Activated T-cell treated with anti-CD3 and anti-CD28 coated beads, Interleukin-2, amount 50 U/mL, for 4 hours (primary cell): ENCODE measurements around the gene NOL7. TPM values are rescaled to one million over a fixed set of nuclear protein-coding genes. Genes with fewer than 3 reads are reported as not detected.

Experiments
- ATAC-seq, 2 donors: fragments of 200-7000 bp; cut with Tn5 transposase; one replicate each; pipeline ENCODE4 v1.10.0; 2021
- DNase-seq: peaks from one replicate; pipeline ENCODE4 v3.0.0-alpha.2; 2020
- H3K27me3 Mint-ChIP-seq: one replicate; pipeline ENCODE4 v1.8.0; 2021; ENCODE audit warnings: low read depth, mixed read lengths
- H3K36me3 Mint-ChIP-seq: one replicate; pipeline ENCODE4 v1.8.0; 2022; ENCODE audit warnings: mixed read lengths; ENCODE audit not compliant: insufficient read depth
- H3K4me1 Mint-ChIP-seq: one replicate; pipeline ENCODE4 v1.8.0; 2021; ENCODE audit warnings: low read depth, mixed read lengths
- H3K4me3 Mint-ChIP-seq: one replicate; pipeline ENCODE4 v1.8.0; 2021; ENCODE audit warnings: mild to moderate bottlenecking, moderate library complexity, mixed read lengths
- H3K9me3 Mint-ChIP-seq: one replicate; pipeline ENCODE4 v1.8.0; 2021; ENCODE audit warnings: mixed read lengths
- total RNA-seq, 3 donors: library from RNA; stranded (reverse); gene quantifications; one replicate each; pipeline ENCODE4 v1.2.1, GENCODE V29; 2021

NOL7 gene
- total RNA-seq, 3 donors from 2014 or later: 194 to 213 (median 201) TPM

- DNase-seq: no peak
- Mint-ChIP-seq H3K36me3 (peaks cover 25% of the 10 kb centered on the region), H3K9me3 (peaks cover 5% of the 10 kb centered on the region), H3K4me3 (no peak overlapping the region), H3K27me3 (no peaks in the 10 kb centered on the region), H3K4me1 (peaks cover 2% of the 10 kb centered on the region)
- ATAC-seq: no peak
Observed at GRCh38 chr6:13581700-13582229, 33.4 kb upstream of the NOL7 start.

- DNase-seq (no peak), ATAC-seq (no peak)
- Mint-ChIP-seq H3K4me3 (no peak overlapping the region), H3K4me1 (no peaks in the 10 kb centered on the region), H3K27me3 (no peaks in the 10 kb centered on the region), H3K9me3 (no peaks in the 10 kb centered on the region), H3K36me3 (peaks cover 27% of the 10 kb centered on the region)
Observed at GRCh38 chr6:13586603-13587542, 28.3 kb upstream of the NOL7 start.

- Mint-ChIP-seq H3K9me3 (no peaks in the 10 kb centered on the region), H3K36me3 (peaks cover 29% of the 10 kb centered on the region), H3K4me1 (no peaks in the 10 kb centered on the region), H3K27me3 (no peaks in the 10 kb centered on the region), H3K4me3 (no peak overlapping the region)
- no peak for ATAC-seq
- DNase-seq: no peak
Observed at GRCh38 chr6:13589801-13590200, 25.3 kb upstream of the NOL7 start.

GRCh38 chr6:13590574-13591153, 24.5 kb upstream of the NOL7 start:
- DNase-seq (no peak), ATAC-seq (no peak)
- Mint-ChIP-seq H3K27me3 (no peaks in the 10 kb centered on the region), H3K36me3 (peaks cover 27% of the 10 kb centered on the region), H3K9me3 (no peaks in the 10 kb centered on the region), H3K4me3 (no peak overlapping the region), H3K4me1 (no peaks in the 10 kb centered on the region)

- no peak overlapping the region for H3K4me3 Mint-ChIP-seq
- no peak for ATAC-seq
- DNase-seq: no peak
- peaks cover 29% of the 10 kb centered on the region for H3K36me3 Mint-ChIP-seq
- no peaks in the 10 kb centered on the region for H3K27me3 Mint-ChIP-seq
- no peaks in the 10 kb centered on the region for H3K4me1 Mint-ChIP-seq
- H3K9me3 Mint-ChIP-seq: no peaks in the 10 kb centered on the region
Observed at GRCh38 chr6:13591205-13591921, 23.8 kb upstream of the NOL7 start.

- no peak for DNase-seq
- H3K4me1 Mint-ChIP-seq: no peaks in the 10 kb centered on the region
- no peaks in the 10 kb centered on the region for H3K27me3 Mint-ChIP-seq
- H3K36me3 Mint-ChIP-seq: peaks cover 32% of the 10 kb centered on the region
- H3K9me3 Mint-ChIP-seq: no peaks in the 10 kb centered on the region
- H3K4me3 Mint-ChIP-seq: no peak overlapping the region
- ATAC-seq: no peak
Observed at GRCh38 chr6:13593103-13593502, 22.0 kb upstream of the NOL7 start.

GRCh38 chr6:13593720-13594119, 21.4 kb upstream of the NOL7 start:
- no peaks in the 10 kb centered on the region for H3K4me1 Mint-ChIP-seq
- no peaks in the 10 kb centered on the region for H3K27me3 Mint-ChIP-seq
- ATAC-seq (no peak), DNase-seq (no peak)
- no peaks in the 10 kb centered on the region for H3K9me3 Mint-ChIP-seq
- no peak overlapping the region for H3K4me3 Mint-ChIP-seq
- peaks cover 32% of the 10 kb centered on the region for H3K36me3 Mint-ChIP-seq

GRCh38 chr6:13597073-13597472, 18.1 kb upstream of the NOL7 start:
- H3K4me3 Mint-ChIP-seq: no peak overlapping the region

GRCh38 chr6:13600036-13600435, 15.1 kb upstream of the NOL7 start:
- Mint-ChIP-seq H3K27me3 (no peaks in the 10 kb centered on the region), H3K4me1 (no peaks in the 10 kb centered on the region), H3K4me3 (no peak overlapping the region), H3K9me3 (no peaks in the 10 kb centered on the region), H3K36me3 (peaks cover 46% of the 10 kb centered on the region)
- ATAC-seq: no peak
- DNase-seq: no peak

More at GRCh38 chr6:13597073-13597472, 18.1 kb upstream of the NOL7 start:
- ATAC-seq: no peak
- Mint-ChIP-seq H3K4me1 (no peaks in the 10 kb centered on the region), H3K9me3 (no peaks in the 10 kb centered on the region), H3K27me3 (no peaks in the 10 kb centered on the region), H3K36me3 (peaks cover 46% of the 10 kb centered on the region)
- DNase-seq: no peak

GRCh38 chr6:13604135-13604534, 11.0 kb upstream of the NOL7 start:
- Mint-ChIP-seq H3K4me3 (no peak overlapping the region), H3K4me1 (no peaks in the 10 kb centered on the region), H3K27me3 (no peaks in the 10 kb centered on the region), H3K9me3 (no peaks in the 10 kb centered on the region), H3K36me3 (peaks cover 36% of the 10 kb centered on the region)
- ATAC-seq (no peak), DNase-seq (no peak)

- Mint-ChIP-seq H3K4me1 (no peaks in the 10 kb centered on the region), H3K36me3 (peaks cover 32% of the 10 kb centered on the region), H3K27me3 (no peaks in the 10 kb centered on the region), H3K9me3 (no peaks in the 10 kb centered on the region), H3K4me3 (no peak overlapping the region)
- DNase-seq (no peak), ATAC-seq (no peak)
Observed at GRCh38 chr6:13604546-13605416, 10.4 kb upstream of the NOL7 start.

GRCh38 chr6:13605634-13606033, 9.5 kb upstream of the NOL7 start:
- no peaks in the 10 kb centered on the region for H3K27me3 Mint-ChIP-seq
- peaks cover 28% of the 10 kb centered on the region for H3K36me3 Mint-ChIP-seq
- no peak overlapping the region for H3K4me3 Mint-ChIP-seq
- ATAC-seq (no peak), DNase-seq (no peak)
- H3K4me1 Mint-ChIP-seq: no peaks in the 10 kb centered on the region
- H3K9me3 Mint-ChIP-seq: no peaks in the 10 kb centered on the region

GRCh38 chr6:13611715-13612114, 3.4 kb upstream of the NOL7 start:
- no peaks in the 10 kb centered on the region for H3K9me3 Mint-ChIP-seq
- no peaks in the 10 kb centered on the region for H3K27me3 Mint-ChIP-seq
- peaks cover 14% of the 10 kb centered on the region for H3K36me3 Mint-ChIP-seq
- no peak overlapping the region for H3K4me3 Mint-ChIP-seq
- ATAC-seq (no peak), DNase-seq (no peak)
- H3K4me1 Mint-ChIP-seq: peaks cover 26% of the 10 kb centered on the region
